ENCODE data around the gene DAAM2. TPM values are rescaled to one million over a fixed set of nuclear protein-coding genes. Genes with fewer than 3 reads are reported as not detected.

Gene DAAM2
- total and polyA plus RNA-seq, 4 donors = 1.9 to 17.0 (median 4.4) TPM

DNA sequence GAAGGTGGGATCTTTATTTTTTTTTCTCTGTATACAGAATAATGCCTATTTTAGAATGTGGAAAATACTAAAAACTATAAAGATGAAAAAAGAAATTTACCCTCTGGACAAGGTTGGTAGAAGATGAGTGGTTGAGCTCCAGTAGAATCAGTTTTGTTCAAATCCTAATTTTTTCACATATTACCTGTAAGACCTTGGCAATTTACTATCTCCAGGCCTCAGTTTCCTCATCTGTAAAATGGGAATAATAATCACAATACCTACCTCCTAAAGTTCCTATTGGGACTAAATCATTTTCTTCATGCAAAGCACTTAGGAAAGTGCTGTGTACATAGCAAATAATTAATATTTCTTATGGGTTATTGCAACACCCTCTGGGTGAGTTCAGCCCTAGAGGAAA lies 28.4 kb downstream of the DAAM2 start:
- TF ChIP-seq GABPA (IDR thresholded peaks at IDR 0.05 in 1 of 2, conservative IDR thresholded peaks at IDR 0.05 in 1 of 2) (no peak), FOXA1 (IDR thresholded peaks at IDR 0.05) (no peak), SP1 (IDR thresholded peaks at IDR 0.05) (no peak), YY1 (IDR thresholded peaks at IDR 0.05) (no peak), FOXA2 (IDR thresholded peaks at IDR 0.05) (no peak), NR2F2 (IDR thresholded peaks at IDR 0.05) (no peak), HNF4G (IDR thresholded peaks at IDR 0.05) (no peak), HNF4A (conservative IDR thresholded peaks at IDR 0.05) (no peak)
- TF ChIP-seq, protein P1, sequence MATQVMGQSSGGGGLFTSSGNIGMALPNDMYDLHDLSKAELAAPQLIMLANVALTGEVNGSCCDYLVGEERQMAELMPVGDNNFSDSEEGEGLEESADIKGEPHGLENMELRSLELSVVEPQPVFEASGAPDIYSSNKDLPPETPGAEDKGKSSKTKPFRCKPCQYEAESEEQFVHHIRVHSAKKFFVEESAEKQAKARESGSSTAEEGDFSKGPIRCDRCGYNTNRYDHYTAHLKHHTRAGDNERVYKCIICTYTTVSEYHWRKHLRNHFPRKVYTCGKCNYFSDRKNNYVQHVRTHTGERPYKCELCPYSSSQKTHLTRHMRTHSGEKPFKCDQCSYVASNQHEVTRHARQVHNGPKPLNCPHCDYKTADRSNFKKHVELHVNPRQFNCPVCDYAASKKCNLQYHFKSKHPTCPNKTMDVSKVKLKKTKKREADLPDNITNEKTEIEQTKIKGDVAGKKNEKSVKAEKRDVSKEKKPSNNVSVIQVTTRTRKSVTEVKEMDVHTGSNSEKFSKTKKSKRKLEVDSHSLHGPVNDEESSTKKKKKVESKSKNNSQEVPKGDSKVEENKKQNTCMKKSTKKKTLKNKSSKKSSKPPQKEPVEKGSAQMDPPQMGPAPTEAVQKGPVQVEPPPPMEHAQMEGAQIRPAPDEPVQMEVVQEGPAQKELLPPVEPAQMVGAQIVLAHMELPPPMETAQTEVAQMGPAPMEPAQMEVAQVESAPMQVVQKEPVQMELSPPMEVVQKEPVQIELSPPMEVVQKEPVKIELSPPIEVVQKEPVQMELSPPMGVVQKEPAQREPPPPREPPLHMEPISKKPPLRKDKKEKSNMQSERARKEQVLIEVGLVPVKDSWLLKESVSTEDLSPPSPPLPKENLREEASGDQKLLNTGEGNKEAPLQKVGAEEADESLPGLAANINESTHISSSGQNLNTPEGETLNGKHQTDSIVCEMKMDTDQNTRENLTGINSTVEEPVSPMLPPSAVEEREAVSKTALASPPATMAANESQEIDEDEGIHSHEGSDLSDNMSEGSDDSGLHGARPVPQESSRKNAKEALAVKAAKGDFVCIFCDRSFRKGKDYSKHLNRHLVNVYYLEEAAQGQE (IDR thresholded peaks at IDR 0.05) = no peak
- TF ChIP-seq, protein P2, sequence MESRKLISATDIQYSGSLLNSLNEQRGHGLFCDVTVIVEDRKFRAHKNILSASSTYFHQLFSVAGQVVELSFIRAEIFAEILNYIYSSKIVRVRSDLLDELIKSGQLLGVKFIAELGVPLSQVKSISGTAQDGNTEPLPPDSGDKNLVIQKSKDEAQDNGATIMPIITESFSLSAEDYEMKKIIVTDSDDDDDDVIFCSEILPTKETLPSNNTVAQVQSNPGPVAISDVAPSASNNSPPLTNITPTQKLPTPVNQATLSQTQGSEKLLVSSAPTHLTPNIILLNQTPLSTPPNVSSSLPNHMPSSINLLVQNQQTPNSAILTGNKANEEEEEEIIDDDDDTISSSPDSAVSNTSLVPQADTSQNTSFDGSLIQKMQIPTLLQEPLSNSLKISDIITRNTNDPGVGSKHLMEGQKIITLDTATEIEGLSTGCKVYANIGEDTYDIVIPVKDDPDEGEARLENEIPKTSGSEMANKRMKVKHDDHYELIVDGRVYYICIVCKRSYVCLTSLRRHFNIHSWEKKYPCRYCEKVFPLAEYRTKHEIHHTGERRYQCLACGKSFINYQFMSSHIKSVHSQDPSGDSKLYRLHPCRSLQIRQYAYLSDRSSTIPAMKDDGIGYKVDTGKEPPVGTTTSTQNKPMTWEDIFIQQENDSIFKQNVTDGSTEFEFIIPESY (IDR thresholded peaks at IDR 0.05) = no peak
- Histone ChIP-seq H3K9ac (ENCODE audit: low read depth in 1 of 2, low read length in 2 of 2) (no peak overlapping the region), H3K4me1 (ENCODE audit: control insufficient read depth in 4 of 4, insufficient read depth in 4 of 4, low read length in 3 of 4) (no peaks in the 10 kb centered on the region), H3K9me3 (ENCODE audit: control insufficient read depth in 4 of 4, low read length in 3 of 4) (no peaks in the 10 kb centered on the region), H3K4me3 (ENCODE audit: low read depth in 1 of 3, low read length in 3 of 3) (no peak overlapping the region), H3K36me3 (ENCODE audit: control insufficient read depth in 4 of 4, insufficient read depth in 3 of 4, low read depth in 1 of 4, low read length in 3 of 4) (no peaks in the 10 kb centered on the region), H3K27ac (ENCODE audit: low read depth in 1 of 2, low read length in 2 of 2) (no peak overlapping the region), H3K27me3 (ENCODE audit: control insufficient read depth in 4 of 4, insufficient read depth in 4 of 4, low read length in 3 of 4) (no peaks in the 10 kb centered on the region)
- DNase-seq (ENCODE audit: low spot score) = no peak

DNA sequence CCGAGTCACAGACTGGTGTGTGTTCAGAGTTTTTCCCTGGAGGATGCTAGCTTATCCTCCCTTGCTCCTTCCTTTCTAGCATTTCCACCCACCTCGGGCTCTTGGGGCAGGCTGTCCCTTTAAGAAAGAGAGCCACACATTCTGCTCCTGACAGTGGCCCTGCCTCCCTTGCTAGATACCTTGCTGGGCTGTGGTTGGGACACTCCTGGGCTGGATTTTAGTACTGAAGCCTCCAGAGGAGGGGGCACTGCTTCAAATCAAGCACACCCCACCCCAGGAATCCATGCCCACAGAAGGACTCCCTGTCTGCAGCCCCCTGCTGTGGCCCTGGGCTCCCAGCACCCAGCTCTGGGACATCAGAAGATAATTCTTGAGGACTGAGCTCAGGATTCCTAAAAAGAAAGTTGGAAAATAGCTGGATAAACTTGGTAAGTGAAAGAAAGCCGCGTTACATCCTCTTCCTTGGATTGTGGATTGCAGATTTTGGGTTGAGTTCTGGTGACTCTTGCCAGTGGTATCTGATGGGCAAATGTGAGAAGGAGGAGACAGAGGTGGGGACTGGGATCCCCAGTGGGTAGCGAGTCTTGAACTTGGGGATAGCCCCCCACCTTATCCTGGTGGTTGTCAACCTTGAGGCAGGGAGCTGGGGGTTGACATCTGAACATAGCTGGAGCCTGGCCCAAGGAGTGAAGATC lies 29.0 kb downstream of the DAAM2 start:
- Histone ChIP-seq H3K9ac (ENCODE audit: low read depth in 1 of 2, low read length in 2 of 2) (no peak overlapping the region), H3K4me1 (ENCODE audit: control insufficient read depth in 4 of 4, insufficient read depth in 4 of 4, low read length in 3 of 4) (no peaks in the 10 kb centered on the region), H3K9me3 (ENCODE audit: control insufficient read depth in 4 of 4, low read length in 3 of 4) (no peaks in the 10 kb centered on the region), H3K4me3 (ENCODE audit: low read depth in 1 of 3, low read length in 3 of 3) (no peak overlapping the region), H3K27ac (ENCODE audit: low read depth in 1 of 2, low read length in 2 of 2) (peak overlapping the region in 1 of 2 donors; percentile 56), H3K27me3 (ENCODE audit: control insufficient read depth in 4 of 4, insufficient read depth in 4 of 4, low read length in 3 of 4) (no peaks in the 10 kb centered on the region), H3K36me3 (ENCODE audit: control insufficient read depth in 4 of 4, insufficient read depth in 3 of 4, low read depth in 1 of 4, low read length in 3 of 4) (no peaks in the 10 kb centered on the region)
- TF ChIP-seq SP1 (IDR thresholded peaks at IDR 0.05) (no peak), EGR1 (IDR thresholded peaks at IDR 0.05; ENCODE audit: low read depth in 2 of 2) (no peak), YY1 (IDR thresholded peaks at IDR 0.05) (no peak)
- TF ChIP-seq, protein P1 (IDR thresholded peaks at IDR 0.05) = peak; percentile 39
- 78% methylated on average over 5 of the region's 5 CpGs for WGBS
- DNase-seq (ENCODE audit: low spot score) = no peak

Data from liver (tissue), 9 donors.